Breast epithelium (tissue), 4 donors: ENCODE measurements around the gene NPRL2. TPM values are rescaled to one million over a fixed set of nuclear protein-coding genes. Genes with fewer than 3 reads are reported as not detected.

Experiments
- DNase-seq, 2 donors: peaks; one replicate each; pipeline ENCODE4 v3.0.0-alpha.2; 2019; ENCODE audit warnings: low spot score in 2 of 2
- H3K27ac ChIP-seq, 2 donors: fragments of 200-600 bp; sonication (generic) in 1 of 2; one replicate each; pipeline ENCODE4 v1.5.1; 2016 to 2019; ENCODE audit warnings: mild to moderate bottlenecking in 1 of 2
- H3K27me3 ChIP-seq, 2 donors: fragments of 200-600 bp; sonication (generic) in 1 of 2; one replicate each; pipeline versions ENCODE4 v1.5.1 to v1.6.0; 2017 to 2019; ENCODE audit warnings: control low read depth in 1 of 2, mild to moderate bottlenecking in 1 of 2
- H3K36me3 ChIP-seq: fragments of 200-600 bp; one replicate; pipeline ENCODE4 v1.5.1; 2019
- H3K4me1 ChIP-seq, 2 donors: fragments of 200-600 bp; sonication (generic); one replicate each; pipeline ENCODE4 v1.5.1; 2016 to 2019; ENCODE audit warnings: control low read depth in 1 of 2
- H3K4me3 ChIP-seq, 3 donors: fragments of 200-600 bp; sonication (generic); 1 replicate in 2 of 3; 2 replicates in 1 of 3; pipeline ENCODE4 v1.5.1; 2016 to 2019; ENCODE audit warnings: mild to moderate bottlenecking in 3 of 3, moderate library complexity in 2 of 3
- H3K9me3 ChIP-seq, 2 donors: fragments of 200-600 bp; sonication (generic) in 1 of 2; one replicate each; pipeline ENCODE4 v1.5.1; 2016 to 2019; ENCODE audit warnings: control low read depth in 1 of 2
- POLR2A ChIP-seq: fragments of 450-650 bp; IDR thresholded peaks from one replicate; pipeline ENCODE4 v1.6.1; 2016; ENCODE audit warnings: antibody characterized with exemption, mild to moderate bottlenecking, moderate library complexity
- POLR2AphosphoS5 ChIP-seq, 3 donors: sonication (generic); formaldehyde crosslinking; IDR thresholded peaks; one replicate each; pipeline ENCODE4 v1.6.1; 2017; ENCODE audit warnings: antibody characterized with exemption in 3 of 3
- intact Hi-C: fragments of 100-400 bp; cut with DNase I; formaldehyde crosslinking; loops from one replicate; pipeline ENCODE4 v1.15.1; 2023; ENCODE audit warnings: low total_unique reads
- total RNA-seq, 3 donors: library from RNA; depleted of rRNA; stranded (reverse); fragments of >200 nt; gene quantifications; one replicate each; pipeline ENCODE4 v1.1.0, GENCODE V29; 2016
- TF ChIP-seq, protein P1 (sequence below), 3 donors: fragments of 450-650 bp; IDR thresholded peaks; one replicate each; pipeline ENCODE4 v1.5.1; 2016 to 2017; ENCODE audit warnings: antibody characterized with exemption in 3 of 3, mild to moderate bottlenecking in 3 of 3, moderate library complexity in 3 of 3

The NPRL2 gene
- total RNA-seq, 3 donors from 2014 or later: 17.4 to 31.5 (median 29.5) TPM

DNA sequence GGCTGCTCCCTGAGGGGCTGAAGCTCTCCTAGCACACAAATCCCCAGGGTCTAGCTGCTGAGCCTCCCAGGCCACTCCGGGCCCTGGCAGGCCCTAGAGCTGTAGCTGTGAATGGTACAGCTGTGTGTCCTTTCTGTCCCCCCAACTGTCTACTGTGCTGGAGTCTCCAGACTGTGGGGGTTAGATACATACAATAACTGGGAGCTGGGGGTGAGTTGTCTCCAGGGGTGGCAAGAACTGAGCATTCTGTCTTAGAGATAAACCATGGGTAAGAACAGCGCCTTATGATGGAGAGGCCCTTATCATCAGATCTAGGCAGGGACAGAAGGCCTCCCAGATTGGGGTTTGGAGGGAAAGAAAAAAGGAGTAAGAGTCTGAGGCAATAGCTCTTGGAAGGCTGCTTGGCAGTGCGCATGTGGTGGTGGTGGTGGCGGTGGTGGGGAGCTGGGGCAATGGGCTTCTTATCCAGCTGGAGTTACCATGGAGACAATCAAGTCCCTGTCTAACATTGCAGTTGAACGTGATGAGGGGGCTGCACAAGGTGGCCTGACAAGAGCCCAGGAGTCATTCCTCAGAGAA lies 3.7 kb upstream of the NPRL2 start:
- TF ChIP-seq, protein P1, sequence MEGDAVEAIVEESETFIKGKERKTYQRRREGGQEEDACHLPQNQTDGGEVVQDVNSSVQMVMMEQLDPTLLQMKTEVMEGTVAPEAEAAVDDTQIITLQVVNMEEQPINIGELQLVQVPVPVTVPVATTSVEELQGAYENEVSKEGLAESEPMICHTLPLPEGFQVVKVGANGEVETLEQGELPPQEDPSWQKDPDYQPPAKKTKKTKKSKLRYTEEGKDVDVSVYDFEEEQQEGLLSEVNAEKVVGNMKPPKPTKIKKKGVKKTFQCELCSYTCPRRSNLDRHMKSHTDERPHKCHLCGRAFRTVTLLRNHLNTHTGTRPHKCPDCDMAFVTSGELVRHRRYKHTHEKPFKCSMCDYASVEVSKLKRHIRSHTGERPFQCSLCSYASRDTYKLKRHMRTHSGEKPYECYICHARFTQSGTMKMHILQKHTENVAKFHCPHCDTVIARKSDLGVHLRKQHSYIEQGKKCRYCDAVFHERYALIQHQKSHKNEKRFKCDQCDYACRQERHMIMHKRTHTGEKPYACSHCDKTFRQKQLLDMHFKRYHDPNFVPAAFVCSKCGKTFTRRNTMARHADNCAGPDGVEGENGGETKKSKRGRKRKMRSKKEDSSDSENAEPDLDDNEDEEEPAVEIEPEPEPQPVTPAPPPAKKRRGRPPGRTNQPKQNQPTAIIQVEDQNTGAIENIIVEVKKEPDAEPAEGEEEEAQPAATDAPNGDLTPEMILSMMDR (IDR thresholded peaks at IDR 0.05): no peak
- TF ChIP-seq POLR2A (no peak), POLR2AphosphoS5 (IDR thresholded peaks at IDR 0.05) (no peak)
- H3K9me3 ChIP-seq: no peaks in the 10 kb centered on the region
- H3K4me3 ChIP-seq: no peak overlapping the region
- H3K36me3 ChIP-seq: peaks cover 7% of the 10 kb centered on the region
- no peak for DNase-seq
- H3K4me1 ChIP-seq: peaks cover 39 to 40% of the 10 kb centered on the region in 2 donors
- no peak overlapping the region for H3K27ac ChIP-seq
- H3K27me3 ChIP-seq: no peaks in the 10 kb centered on the region
- intact Hi-C loops: no loop called here

DNA sequence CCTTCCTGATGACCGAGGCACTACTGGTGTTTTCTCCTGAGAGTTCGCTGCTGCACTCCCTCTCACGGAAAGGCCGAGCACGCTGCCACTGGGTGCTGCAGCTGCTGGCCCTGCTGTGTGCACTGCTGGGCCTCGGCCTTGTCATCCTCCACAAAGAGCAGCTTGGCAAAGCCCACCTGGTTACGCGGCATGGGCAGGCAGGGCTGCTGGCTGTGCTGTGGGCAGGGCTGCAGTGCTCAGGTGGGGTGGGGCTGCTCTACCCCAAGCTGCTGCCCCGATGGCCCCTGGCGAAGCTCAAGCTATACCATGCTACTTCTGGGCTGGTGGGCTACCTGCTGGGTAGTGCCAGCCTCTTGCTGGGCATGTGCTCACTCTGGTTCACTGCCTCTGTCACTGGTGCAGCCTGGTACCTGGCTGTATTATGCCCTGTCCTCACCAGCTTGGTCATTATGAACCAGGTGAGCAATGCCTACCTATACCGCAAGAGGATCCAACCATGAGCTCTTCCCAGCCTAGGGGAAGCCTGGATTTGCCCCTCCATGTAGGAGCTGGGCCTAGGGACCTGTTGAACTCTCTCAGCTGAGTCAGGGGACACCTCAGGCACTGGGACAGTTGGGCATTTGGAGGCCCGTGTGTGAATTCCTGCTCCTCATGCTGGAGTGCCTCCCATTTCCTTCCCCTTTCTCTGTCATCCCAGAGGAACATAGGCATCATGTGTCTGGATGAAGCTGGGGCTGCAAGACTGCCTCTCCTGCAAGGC lies 2.9 kb upstream of the NPRL2 start:
- TF ChIP-seq POLR2A (no peak), POLR2AphosphoS5 (IDR thresholded peaks at IDR 0.05) (no peak)
- TF ChIP-seq, protein P1 (IDR thresholded peaks at IDR 0.05): no peak
- Histone ChIP-seq H3K9me3 (no peaks in the 10 kb centered on the region), H3K27me3 (no peaks in the 10 kb centered on the region), H3K4me3 (no peak overlapping the region), H3K36me3 (peaks cover 7% of the 10 kb centered on the region), H3K27ac (no peak overlapping the region), H3K4me1 (peaks cover 37 to 42% of the 10 kb centered on the region in 2 donors)
- DNase-seq: no peak
- intact Hi-C loops: no loop called here

DNA sequence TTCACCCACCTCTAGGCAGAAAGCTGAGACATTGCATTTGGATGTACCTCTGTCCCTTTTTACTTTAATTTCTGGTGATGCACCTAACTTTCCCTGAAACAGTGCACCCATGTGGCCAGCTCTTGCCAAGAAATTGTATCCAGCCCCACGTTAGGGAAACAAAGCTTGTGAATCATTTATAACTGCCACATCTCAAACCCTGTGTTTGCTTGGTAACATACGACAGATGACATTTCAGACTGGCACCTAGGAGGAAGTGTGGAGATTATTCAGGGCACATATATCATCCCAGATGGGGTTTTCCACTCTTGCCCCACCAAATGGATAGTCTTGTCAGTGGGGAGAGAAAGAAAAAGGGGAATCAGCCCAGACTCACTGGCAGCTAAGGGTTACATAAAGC lies 2.2 kb upstream of the NPRL2 start:
- no peaks in the 10 kb centered on the region for H3K27me3 ChIP-seq
- peaks cover 31 to 36% of the 10 kb centered on the region in 2 donors for H3K4me1 ChIP-seq
- H3K4me3 ChIP-seq: no peak overlapping the region
- no peak overlapping the region for H3K27ac ChIP-seq
- intact Hi-C loops: no loop called here
- no peak for DNase-seq
- TF ChIP-seq POLR2AphosphoS5 (IDR thresholded peaks at IDR 0.05) (no peak), POLR2A (no peak)
- TF ChIP-seq, protein P1 (IDR thresholded peaks at IDR 0.05): no peak
- no peaks in the 10 kb centered on the region for H3K9me3 ChIP-seq
- H3K36me3 ChIP-seq: peaks cover 7% of the 10 kb centered on the region

DNA sequence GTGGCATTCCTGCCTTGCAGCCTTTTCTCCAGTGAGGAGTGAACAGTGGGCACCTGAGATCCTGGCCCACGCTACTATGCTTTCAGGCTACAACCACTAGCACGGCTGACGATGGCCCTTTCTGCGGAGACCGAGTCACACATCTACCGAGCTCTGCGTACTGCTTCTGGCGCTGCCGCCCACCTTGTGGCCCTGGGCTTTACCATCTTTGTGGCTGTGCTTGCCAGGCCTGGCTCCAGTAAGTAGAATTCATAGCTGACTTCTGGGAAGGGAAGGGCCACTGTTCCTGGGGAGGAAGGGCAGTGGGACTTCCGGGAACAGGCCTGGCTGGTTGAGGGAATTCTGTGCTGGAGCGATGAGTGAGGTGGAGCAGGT lies 735 bp upstream of the NPRL2 start:
- H3K9me3 ChIP-seq: no peaks in the 10 kb centered on the region
- H3K27ac ChIP-seq: peak overlapping the region; percentile 94 to 95
- peaks cover 7% of the 10 kb centered on the region for H3K36me3 ChIP-seq
- H3K27me3 ChIP-seq: no peaks in the 10 kb centered on the region
- H3K4me1 ChIP-seq: peaks cover 17 to 21% of the 10 kb centered on the region in 2 donors
- no peak for DNase-seq
- TF ChIP-seq POLR2AphosphoS5 (IDR thresholded peaks at IDR 0.05) (no peak), POLR2A (no peak)
- TF ChIP-seq, protein P1 (IDR thresholded peaks at IDR 0.05): no peak
- H3K4me3 ChIP-seq: peak overlapping the region; percentile 78 to 82 (median 79)
- intact Hi-C loops: no loop called here

DNA sequence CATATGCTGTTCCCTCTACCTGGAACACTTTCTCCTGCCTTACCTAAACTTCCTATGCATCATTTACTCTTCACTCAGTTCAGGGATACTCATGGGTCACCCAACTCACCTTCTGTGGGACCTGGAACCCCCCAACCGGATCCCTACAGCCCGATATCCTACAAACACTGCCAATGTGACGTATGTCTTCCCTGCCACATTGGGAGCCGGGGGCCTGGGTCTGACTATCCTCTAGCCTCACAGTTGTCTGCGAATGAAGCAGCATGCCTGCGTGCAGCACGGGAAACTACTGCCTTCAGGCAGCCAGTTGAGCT lies 405 bp downstream of the NPRL2 start:
- peak overlapping the region; percentile 94 to 95 for H3K27ac ChIP-seq
- DNase-seq: no peak
- no peaks in the 10 kb centered on the region for H3K9me3 ChIP-seq
- H3K27me3 ChIP-seq: no peaks in the 10 kb centered on the region
- intact Hi-C loops: no loop called here
- peaks cover 11 to 13% of the 10 kb centered on the region in 2 donors for H3K4me1 ChIP-seq
- TF ChIP-seq, protein P1 (IDR thresholded peaks at IDR 0.05): no peak
- no peak for TF ChIP-seq POLR2A
- no peak for TF ChIP-seq POLR2AphosphoS5 (IDR thresholded peaks at IDR 0.05)
- peaks cover 7% of the 10 kb centered on the region for H3K36me3 ChIP-seq
- H3K4me3 ChIP-seq: peak overlapping the region; percentile 78 to 82 (median 79)
